ENCODE results near the gene YOD1.

YOD1 gene

DNA sequence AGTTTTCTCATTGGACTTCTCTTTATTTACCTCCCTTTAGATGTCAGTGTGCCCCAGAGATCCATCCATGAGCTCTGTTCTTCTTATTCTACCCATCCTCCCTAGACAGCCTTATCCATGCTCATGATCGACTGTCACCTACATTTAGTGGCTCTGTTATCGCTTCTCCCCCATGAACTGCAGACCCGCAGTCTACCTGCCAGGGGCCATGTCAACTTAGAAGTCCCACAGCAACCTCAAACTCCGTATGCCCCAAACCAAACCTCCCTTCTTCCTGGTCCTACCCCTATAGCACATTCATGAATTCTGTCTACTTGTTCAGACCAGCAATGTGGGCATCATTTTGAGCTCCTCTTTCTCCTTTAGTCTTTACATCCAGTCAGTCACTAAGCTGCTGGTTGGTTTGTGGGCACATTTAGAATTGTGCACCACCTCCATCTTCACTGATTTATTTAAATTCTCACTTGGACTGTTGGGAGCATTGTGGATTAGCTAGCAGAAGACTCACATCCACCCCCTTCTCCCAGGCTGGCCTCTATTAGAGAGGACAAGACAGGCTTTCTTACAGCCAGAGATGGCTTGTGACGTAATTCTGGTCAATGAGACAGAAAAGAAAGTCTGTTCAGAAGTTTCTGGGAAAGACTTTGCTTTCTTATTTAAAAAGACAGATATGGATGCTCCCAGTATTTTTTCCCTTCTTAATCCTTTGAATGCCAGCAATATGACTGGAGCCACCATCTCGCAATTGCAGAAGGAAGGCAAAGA is 37.5 kb downstream of the YOD1 start:
- H3K4me3 ChIP-seq (ENCODE audit: low read depth, low read length): no peak overlapping the region
- TF ChIP-seq CTCF (IDR thresholded peaks at IDR 0.05; ENCODE audit: low read depth, low read length) (no peak), POLR2A (IDR thresholded peaks at IDR 0.05; ENCODE audit: extremely low read depth, insufficient read length) (no peak), MYC (IDR thresholded peaks at IDR 0.05; ENCODE audit: low read depth, low read length) (no peak)
- TF ChIP-seq, protein P1, sequence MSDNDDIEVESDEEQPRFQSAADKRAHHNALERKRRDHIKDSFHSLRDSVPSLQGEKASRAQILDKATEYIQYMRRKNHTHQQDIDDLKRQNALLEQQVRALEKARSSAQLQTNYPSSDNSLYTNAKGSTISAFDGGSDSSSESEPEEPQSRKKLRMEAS (IDR thresholded peaks at IDR 0.05; ENCODE audit: low read depth, low read length): no peak
- no peak for DNase-seq (ENCODE audit: low read depth)

GRCh38 chr1:207010726-207011125 is 40.3 kb downstream of the YOD1 start:
- no peak overlapping the region for H3K4me3 ChIP-seq (ENCODE audit: low read depth, low read length)
- no peak for DNase-seq (ENCODE audit: low read depth)
- TF ChIP-seq POLR2A (IDR thresholded peaks at IDR 0.05; ENCODE audit: extremely low read depth, insufficient read length) (no peak), CTCF (IDR thresholded peaks at IDR 0.05; ENCODE audit: low read depth, low read length) (no peak), MYC (IDR thresholded peaks at IDR 0.05; ENCODE audit: low read depth, low read length) (no peak)
- TF ChIP-seq, protein P1 (IDR thresholded peaks at IDR 0.05; ENCODE audit: low read depth, low read length): no peak

DNA sequence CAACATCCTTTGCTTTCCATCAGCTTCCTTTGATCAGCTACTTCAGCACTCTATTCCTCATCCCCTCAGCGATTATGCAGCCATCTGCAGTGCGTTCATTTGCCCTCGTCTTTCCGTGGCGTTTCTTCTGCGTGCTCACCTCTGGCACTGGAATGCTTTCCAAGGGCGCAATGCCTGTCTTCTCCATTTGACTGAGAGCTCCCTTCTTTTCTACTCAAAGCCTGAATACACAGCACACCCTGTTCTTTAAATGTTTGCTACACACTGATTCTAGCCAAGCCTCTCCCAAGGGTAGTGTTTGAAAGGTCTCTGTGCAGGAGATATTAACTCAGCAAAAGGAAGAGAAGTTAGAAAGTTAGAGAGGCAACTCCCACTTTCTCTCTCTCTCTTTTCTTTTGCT is 41.1 kb downstream of the YOD1 start:
- TF ChIP-seq MYC (IDR thresholded peaks at IDR 0.05; ENCODE audit: low read depth, low read length) (no peak), CTCF (IDR thresholded peaks at IDR 0.05; ENCODE audit: low read depth, low read length) (no peak), POLR2A (IDR thresholded peaks at IDR 0.05; ENCODE audit: extremely low read depth, insufficient read length) (no peak)
- TF ChIP-seq, protein P1 (IDR thresholded peaks at IDR 0.05; ENCODE audit: low read depth, low read length): no peak
- no peak for DNase-seq (ENCODE audit: low read depth)

GRCh38 chr1:207009182-207009850 is 41.7 kb downstream of the YOD1 start:
- TF ChIP-seq CTCF (IDR thresholded peaks at IDR 0.05; ENCODE audit: low read depth, low read length) (no peak), POLR2A (IDR thresholded peaks at IDR 0.05; ENCODE audit: extremely low read depth, insufficient read length) (no peak), MYC (IDR thresholded peaks at IDR 0.05; ENCODE audit: low read depth, low read length) (no peak)
- TF ChIP-seq, protein P1 (IDR thresholded peaks at IDR 0.05; ENCODE audit: low read depth, low read length): no peak
- H3K4me3 ChIP-seq (ENCODE audit: low read depth, low read length): no peak overlapping the region
- no peak for DNase-seq (ENCODE audit: low read depth)

More for the DNA sequence above, 41.1 kb downstream of the YOD1 start:
- no peak overlapping the region for H3K4me3 ChIP-seq (ENCODE audit: low read depth, low read length)

GRCh38 chr1:207007352-207008033 is 43.5 kb downstream of the YOD1 start:
- no peak for DNase-seq (ENCODE audit: low read depth)
- TF ChIP-seq POLR2A (IDR thresholded peaks at IDR 0.05; ENCODE audit: extremely low read depth, insufficient read length): no peak
- TF ChIP-seq, protein P1 (IDR thresholded peaks at IDR 0.05; ENCODE audit: low read depth, low read length): no peak
- TF ChIP-seq CTCF (IDR thresholded peaks at IDR 0.05; ENCODE audit: low read depth, low read length): no peak
- no peak for TF ChIP-seq MYC (IDR thresholded peaks at IDR 0.05; ENCODE audit: low read depth, low read length)
- no peak overlapping the region for H3K4me3 ChIP-seq (ENCODE audit: low read depth, low read length)

Data from NB4 (cell line).